Inflammatory macrophage treated with lipopolysaccharide for 4 hours (primary cell): ENCODE data around the gene FYCO1.

Experiments
- DNase-seq: peaks from one replicate; pipeline ENCODE4 v3.0.0-alpha.2; 2020

FYCO1 gene

GRCh38 chr3:45940004-45940780 lies 55.4 kb downstream of the FYCO1 start:
- no peak for DNase-seq

GRCh38 chr3:45939341-45939771 lies 56.3 kb downstream of the FYCO1 start:
- peak; percentile 11 for DNase-seq

- peak; percentile 86 for DNase-seq
Measured at GRCh38 chr3:45938864-45939263, 56.8 kb downstream of the FYCO1 start.

GRCh38 chr3:45938043-45938435 lies 57.6 kb downstream of the FYCO1 start:
- DNase-seq, result no peak

- DNase-seq, result no peak
Measured at GRCh38 chr3:45937206-45938042, 58.2 kb downstream of the FYCO1 start.

- no peak for DNase-seq
Measured at GRCh38 chr3:45936261-45936660, 59.4 kb downstream of the FYCO1 start.

GRCh38 chr3:45933591-45933990 lies 62.0 kb downstream of the FYCO1 start:
- DNase-seq, result no peak

- DNase-seq, result peak; percentile 94
Measured at GRCh38 chr3:45932112-45932511, 63.5 kb downstream of the FYCO1 start.

DNA sequence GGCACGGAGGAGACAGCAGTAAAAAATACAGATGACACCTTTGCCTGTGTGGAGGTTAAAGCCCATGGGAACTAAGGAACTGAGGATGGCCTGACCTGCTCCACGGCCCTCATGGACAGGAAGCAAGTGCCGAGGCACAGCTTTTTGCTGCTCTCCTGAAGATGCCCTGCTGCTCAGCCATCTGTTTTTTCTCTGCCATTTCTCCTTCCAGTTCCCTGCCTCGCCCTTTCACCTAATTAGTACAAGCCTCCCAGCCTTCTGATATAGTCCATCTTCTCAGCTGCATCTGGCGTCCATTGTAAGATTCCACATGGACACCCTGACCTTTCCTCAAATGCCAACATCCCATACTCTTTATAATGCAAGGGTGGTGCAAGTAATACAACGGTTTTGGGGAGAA lies 64.1 kb downstream of the FYCO1 start:
- DNase-seq, result no peak

GRCh38 chr3:45929042-45929679 lies 66.5 kb downstream of the FYCO1 start:
- DNase-seq, result peak; percentile 40

GRCh38 chr3:45927881-45928280 lies 67.7 kb downstream of the FYCO1 start:
- no peak for DNase-seq

DNA sequence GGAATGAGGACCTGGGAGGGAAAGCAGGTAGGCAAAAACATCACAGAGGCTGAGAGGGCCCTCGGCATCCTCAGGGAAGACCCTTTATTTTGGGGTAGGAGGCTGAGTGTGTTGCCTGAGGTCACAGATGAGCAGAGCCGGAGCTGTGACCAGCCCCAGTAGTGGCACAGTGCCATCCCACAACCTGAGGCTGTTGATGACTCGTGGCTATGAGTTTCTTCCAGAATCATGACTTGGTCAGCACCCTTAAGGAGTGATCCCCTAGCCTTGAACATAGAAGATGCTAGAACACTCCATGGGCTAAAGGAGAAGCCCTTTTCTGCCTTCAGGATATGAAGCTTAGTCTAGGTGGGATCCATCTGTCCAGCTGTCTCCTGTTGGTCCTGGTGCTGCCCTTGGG lies 71.9 kb downstream of the FYCO1 start:
- no peak for DNase-seq

GRCh38 chr3:45922950-45923590 lies 72.6 kb downstream of the FYCO1 start:
- DNase-seq, result no peak

GRCh38 chr3:45922039-45922326 lies 73.6 kb downstream of the FYCO1 start:
- no peak for DNase-seq

DNA sequence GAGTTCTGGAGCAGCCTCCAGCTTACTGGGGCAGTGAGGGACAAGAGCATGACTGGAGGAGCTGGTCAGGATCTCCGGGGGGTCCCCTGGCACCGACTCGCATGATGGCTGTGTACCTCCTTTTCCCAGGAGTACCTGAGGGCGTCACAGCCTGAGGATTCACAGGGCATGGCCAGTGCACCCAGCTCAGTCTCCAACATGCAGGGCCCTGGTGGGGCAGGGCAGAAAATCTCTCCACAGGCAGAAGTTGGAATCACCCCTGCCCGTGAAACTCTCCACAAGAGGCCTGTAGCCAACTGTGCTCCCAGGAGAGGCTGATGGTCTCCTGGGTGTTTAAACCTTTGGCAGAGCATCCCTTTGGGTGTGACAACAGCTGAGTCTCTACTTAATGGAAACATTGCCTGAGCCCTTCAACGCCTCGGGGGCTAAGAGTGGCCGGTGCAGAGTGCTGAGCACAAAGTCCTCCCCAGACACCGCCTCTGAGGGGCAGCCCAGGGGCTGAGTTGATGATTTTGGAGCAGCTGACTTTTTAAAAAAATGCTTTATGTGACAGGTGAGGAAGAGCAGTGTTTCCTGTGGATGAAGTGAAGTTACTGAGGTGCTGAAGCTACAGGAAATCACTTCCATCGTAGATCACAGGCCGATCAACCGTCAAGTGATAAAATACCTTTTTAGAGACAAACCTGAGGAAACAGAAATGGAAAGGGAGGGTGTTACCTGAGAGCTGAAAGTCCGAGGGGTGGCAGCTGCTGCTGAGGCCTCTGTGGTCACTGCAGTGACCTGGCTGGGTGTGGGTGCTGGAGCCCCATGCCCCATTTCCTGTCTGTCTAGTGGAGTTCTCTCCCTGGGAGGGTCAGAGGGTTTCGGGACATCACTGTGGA lies 74.2 kb downstream of the FYCO1 start:
- DNase-seq, result no peak

- no peak for DNase-seq
Measured at GRCh38 chr3:45917146-45917898, 78.3 kb downstream of the FYCO1 start.

DNA sequence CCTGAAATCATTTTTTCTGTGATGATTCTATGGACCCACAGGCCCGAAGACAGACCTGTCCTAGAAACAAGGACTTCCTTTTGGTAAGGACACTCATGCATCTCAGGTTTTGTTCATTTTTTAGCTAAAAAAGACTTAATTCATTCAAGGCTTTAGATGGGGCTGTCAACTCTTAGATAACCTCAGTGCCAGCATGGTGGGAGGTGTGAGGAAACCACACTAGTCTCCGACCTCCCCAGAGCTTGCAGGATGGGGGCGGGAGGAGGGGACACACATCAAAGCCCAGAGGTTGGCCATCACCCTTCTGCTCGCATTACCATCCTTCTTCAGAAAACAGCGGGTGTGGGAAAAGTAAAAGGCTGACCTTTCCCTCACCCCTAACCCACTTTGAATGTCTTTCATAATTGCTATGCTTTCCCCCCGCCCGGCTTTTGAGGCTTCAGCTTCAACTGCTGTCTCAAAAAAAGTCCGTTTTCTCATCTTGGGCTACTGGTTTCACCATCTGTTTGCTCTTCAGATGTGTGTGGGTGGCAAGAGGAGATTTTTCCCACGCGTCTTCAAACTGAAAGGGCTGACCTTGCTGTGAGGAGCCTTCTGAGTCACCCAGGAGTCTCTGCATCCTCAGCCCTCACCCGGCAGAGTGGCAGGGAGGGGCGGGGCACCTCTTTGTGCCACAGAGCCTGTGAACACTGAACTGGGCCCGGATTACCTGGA lies 79.9 kb downstream of the FYCO1 start:
- peak; percentile 54 for DNase-seq

- no peak for DNase-seq
Measured at GRCh38 chr3:45915059-45915439, 80.6 kb downstream of the FYCO1 start.

- no peak for DNase-seq
Measured at GRCh38 chr3:45914362-45915058, 81.1 kb downstream of the FYCO1 start.

- DNase-seq, result no peak
Measured at GRCh38 chr3:45912435-45912834, 83.2 kb downstream of the FYCO1 start.
